Activated T-helper 1 cell treated with anti-CD3 and anti-CD28 coated beads, Interleukin-12 subunit alpha, Interleukin-12 subunit beta, Interleukin-2, Interleukin-4 antibody, amounts not matched to agents 30 ng/mL and 10 ng/mL and 1 ng/mL, durations not matched to agents 14 hours and 24 hours and 36 hours (primary cell): ENCODE data around the gene CDKL5. TPM values are rescaled to one million over a fixed set of nuclear protein-coding genes. Genes with fewer than 3 reads are reported as not detected.
A peak's percentile ranks its signal among the peaks of the same experiment; 100 is the strongest.

Experiments
- DNase-seq: peaks from one replicate; pipeline ENCODE4 v3.0.0; 2021; ENCODE audit warnings: low spot score
- H3K27ac Mint-ChIP-seq: one replicate; pipeline ENCODE4 v1.8.0; 2021; ENCODE audit warnings: mild to moderate bottlenecking, mixed read lengths
- H3K27me3 Mint-ChIP-seq: one replicate; pipeline ENCODE4 v1.8.0; 2022; ENCODE audit warnings: mild to moderate bottlenecking, moderate library complexity, mixed read lengths; ENCODE audit not compliant: insufficient read depth
- H3K36me3 Mint-ChIP-seq: one replicate; pipeline ENCODE4 v1.8.0; 2021; ENCODE audit warnings: low read depth, mixed read lengths
- H3K4me1 Mint-ChIP-seq: one replicate; pipeline ENCODE4 v1.8.0; 2021; ENCODE audit warnings: low read depth, mixed read lengths
- H3K4me3 Mint-ChIP-seq: one replicate; pipeline ENCODE4 v1.8.0; 2021; ENCODE audit warnings: mild to moderate bottlenecking, moderate library complexity, mixed read lengths
- H3K9me3 Mint-ChIP-seq: one replicate; pipeline ENCODE4 v1.8.0; 2021; ENCODE audit warnings: mixed read lengths
- intact Hi-C: fragments of 100-400 bp; cut with micrococcal nuclease; formaldehyde crosslinking; loops from one replicate; pipeline ENCODE4 v1.15.1; 2024
- total RNA-seq: library from RNA; stranded (reverse); gene quantifications from 2 replicates; pipeline ENCODE4 v1.2.3, GENCODE V29; 2022

Gene CDKL5
- total RNA-seq, 1 donor from 2014 or later: 0.73 TPM

DNA sequence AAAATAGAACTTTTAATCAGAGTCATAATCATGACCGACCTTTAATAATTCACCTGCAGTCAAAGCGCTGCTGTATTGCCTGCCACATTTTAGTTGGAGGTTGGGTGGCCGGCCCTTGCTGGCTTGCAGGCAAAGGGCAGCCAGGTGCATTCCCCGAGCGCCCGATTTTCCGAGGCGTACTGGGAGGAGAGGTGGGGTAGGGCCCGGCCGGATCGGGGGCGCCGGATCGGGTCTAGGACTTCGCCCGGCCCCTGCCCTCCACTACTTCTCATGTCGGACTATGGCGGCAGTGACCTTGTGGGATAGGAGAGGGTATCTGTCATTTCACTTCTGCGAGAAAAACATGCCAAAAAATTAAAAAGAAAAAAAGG lies 249.0 kb downstream of the CDKL5 start:
- Mint-ChIP-seq H3K36me3 (no peaks in the 10 kb centered on the region), H3K4me1 (no peaks in the 10 kb centered on the region), H3K9me3 (no peaks in the 10 kb centered on the region), H3K27ac (no peak overlapping the region), H3K27me3 (no peaks in the 10 kb centered on the region), H3K4me3 (peak overlapping the region; percentile 74)
- intact Hi-C loops: loop anchor here (2.0 to 10.0 kb wide), 4 partner anchors 250 to 940 kb away; partner anchors contain the start of genes CDKL5, PDHA1, PHKA2 and SCML1
- DNase-seq: peak; percentile 0

DNA sequence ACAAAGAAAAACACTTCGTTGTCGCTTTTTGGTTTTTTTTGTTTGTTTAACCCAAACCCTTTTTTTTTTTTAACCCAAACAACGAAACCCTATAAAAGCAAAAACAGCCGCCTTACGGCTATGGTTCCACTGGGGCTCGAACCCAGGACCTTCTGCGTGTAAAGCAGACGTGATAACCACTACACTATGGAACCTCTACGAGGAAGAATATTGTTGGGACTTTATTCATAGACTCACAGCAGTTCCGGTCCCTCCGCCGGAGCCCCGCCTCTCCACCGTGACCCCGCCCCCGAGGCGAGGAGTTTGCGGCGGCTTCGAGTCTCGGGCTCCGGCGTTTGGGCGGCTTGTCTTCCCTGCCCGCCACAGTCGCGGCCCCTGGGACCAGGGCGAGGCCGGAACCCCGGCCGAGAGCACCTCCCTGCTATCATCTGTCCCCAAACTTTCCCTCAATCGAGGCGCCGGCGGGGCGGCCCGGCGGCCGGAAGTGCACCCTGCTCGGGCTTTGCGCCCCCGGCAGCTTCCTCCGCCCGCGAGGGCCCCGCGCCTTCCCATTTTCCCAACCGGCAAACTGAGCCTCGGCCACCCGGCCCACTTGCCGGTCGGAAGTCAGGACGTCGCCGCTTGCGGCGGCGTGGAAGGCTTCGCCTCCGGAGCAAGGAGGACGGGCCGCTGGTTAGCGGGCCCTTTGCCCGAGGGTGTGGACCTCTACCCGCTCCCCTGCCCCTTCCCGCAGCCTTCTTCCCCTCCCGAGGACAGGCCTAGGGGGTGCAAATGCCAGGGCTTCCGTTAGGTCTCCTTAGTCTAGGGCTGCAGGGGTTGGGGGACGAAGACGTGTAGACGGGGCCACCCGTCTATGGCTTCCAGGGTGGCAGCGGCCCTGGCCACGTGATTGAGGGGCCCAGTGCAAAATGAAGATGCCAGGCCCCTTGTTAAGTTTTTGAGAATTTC lies 249.7 kb downstream of the CDKL5 start:
- no peaks in the 10 kb centered on the region for H3K27me3 Mint-ChIP-seq
- peak overlapping the region; percentile 74 for H3K4me3 Mint-ChIP-seq
- peak overlapping the region; percentile 52 for H3K27ac Mint-ChIP-seq
- no peaks in the 10 kb centered on the region for H3K36me3 Mint-ChIP-seq
- no peaks in the 10 kb centered on the region for H3K4me1 Mint-ChIP-seq
- H3K9me3 Mint-ChIP-seq: no peaks in the 10 kb centered on the region
- peak; percentile 75 for DNase-seq
- intact Hi-C loops: loop anchor here (1.0 to 10.0 kb wide), 5 partner anchors 211 to 940 kb away; partner anchors contain the start of genes CDKL5, PDHA1, PHKA2 and SCML1

DNA sequence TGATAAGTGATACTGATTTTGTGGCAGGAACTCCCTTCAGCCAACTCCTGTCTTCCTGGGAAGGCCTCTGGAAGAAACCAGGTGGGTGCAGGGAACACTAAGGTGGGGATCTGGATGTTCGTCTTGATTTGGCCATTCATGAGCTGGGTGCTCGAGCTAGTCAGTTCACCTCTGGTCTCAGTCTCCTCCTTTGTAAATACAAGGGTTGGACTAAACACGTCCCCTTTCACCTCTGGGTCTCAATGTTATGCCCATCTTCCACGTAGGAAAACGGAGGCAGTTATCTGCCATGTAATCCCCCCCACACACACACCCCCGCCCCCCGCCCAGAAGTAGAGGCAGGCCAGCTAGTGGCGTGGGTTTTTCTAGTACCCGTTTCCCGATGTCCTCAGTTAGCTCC lies 250.6 kb downstream of the CDKL5 start:
- intact Hi-C loops: loop anchor here (10.0 kb wide), 1 partner anchor 941 kb away; the partner anchor contains the start of gene SCML1

DNA sequence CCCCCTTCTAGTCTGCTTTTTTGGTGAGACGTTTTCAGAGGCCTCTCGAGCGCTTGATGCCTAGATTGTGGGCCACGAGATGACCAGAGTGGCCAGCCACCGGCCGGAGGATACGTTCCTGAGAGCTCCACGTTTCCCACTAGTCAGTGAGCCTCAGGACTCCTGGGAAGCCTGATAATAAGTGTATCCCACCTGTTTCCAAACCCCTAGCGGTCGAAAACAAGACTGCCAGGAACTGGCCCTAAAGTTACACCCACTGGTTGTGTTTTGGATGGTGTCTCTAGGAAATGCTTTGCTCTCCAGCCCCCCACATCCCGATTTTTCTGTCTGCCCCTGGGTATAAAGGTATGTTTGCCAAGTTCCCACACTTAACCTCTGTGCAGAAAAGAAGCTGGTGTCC lies 251.1 kb downstream of the CDKL5 start:
- H3K9me3 Mint-ChIP-seq: no peaks in the 10 kb centered on the region
- no peaks in the 10 kb centered on the region for H3K36me3 Mint-ChIP-seq
- H3K27me3 Mint-ChIP-seq: no peaks in the 10 kb centered on the region
- intact Hi-C loops: loop anchor here (10.0 kb wide), 1 partner anchor 942 kb away; the partner anchor contains the start of gene SCML1
- no peak overlapping the region for H3K27ac Mint-ChIP-seq
- DNase-seq: no peak
- no peaks in the 10 kb centered on the region for H3K4me1 Mint-ChIP-seq
- H3K4me3 Mint-ChIP-seq: no peak overlapping the region

More for the DNA sequence above, 250.6 kb downstream of the CDKL5 start:
- no peaks in the 10 kb centered on the region for H3K9me3 Mint-ChIP-seq
- no peak overlapping the region for H3K27ac Mint-ChIP-seq
- no peaks in the 10 kb centered on the region for H3K4me1 Mint-ChIP-seq
- H3K36me3 Mint-ChIP-seq: no peaks in the 10 kb centered on the region
- no peak for DNase-seq
- no peaks in the 10 kb centered on the region for H3K27me3 Mint-ChIP-seq
- H3K4me3 Mint-ChIP-seq: peak overlapping the region; percentile 30

DNA sequence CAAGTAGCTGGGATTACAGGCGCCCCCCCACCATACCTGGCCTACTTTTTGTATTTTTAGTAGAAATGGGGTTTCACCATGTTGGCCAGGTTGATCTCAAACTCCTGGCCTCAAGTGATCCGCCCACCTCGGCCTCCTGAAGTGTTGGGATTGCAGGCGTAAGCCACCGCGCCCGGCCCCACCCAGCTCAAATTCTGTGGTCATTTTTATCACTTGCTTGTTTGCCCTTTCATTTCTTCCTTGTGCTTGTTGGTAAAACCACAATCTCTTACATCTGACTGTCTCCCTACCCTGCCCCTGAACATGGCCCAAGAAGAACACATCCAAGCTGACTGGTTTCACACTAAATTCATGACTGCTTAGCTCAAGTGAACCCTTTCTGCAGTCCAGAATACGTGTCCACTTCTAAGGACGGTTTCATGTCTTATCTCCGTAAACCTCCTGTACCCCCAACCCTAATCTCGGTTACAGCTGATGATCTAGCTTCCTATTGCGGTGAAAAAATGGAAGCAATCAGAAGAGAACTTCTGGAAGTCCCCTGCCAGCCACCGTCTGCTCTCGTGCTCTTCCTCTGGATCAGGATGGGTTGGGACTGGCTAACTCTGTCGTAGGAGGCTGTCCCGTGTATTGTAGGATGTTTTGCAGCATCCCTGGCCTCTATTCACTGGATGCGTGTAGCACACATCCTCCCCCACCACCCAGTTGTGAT lies 251.9 kb downstream of the CDKL5 start:
- Mint-ChIP-seq H3K9me3 (no peaks in the 10 kb centered on the region), H3K27me3 (no peaks in the 10 kb centered on the region), H3K27ac (no peak overlapping the region), H3K36me3 (no peaks in the 10 kb centered on the region), H3K4me3 (no peak overlapping the region), H3K4me1 (no peaks in the 10 kb centered on the region)
- no peak for DNase-seq
- intact Hi-C loops: loop anchor here (10.0 kb wide), 1 partner anchor 943 kb away; the partner anchor contains the start of gene SCML1

DNA sequence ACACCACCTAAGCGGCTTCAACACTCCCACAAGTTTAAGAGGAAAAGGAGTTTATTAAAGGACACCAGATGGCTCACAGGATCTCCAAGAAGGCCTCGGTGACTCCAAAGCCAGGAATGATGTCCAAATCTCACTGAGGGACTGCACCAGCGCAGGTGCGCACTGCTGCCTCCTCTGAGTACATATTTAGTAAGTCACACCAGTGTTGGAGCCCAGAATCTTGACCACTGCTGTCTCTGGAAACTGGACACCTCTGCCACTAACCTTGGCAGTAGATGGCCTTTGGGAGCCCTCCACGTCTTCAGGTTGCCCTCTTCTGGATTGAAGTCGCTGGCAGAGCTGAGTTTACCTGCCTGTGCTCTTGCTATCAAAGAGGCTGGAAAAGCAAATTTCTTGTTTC lies 256.6 kb downstream of the CDKL5 start:
- no peak overlapping the region for H3K27ac Mint-ChIP-seq
- H3K4me3 Mint-ChIP-seq: no peak overlapping the region
- no peaks in the 10 kb centered on the region for H3K9me3 Mint-ChIP-seq
- H3K27me3 Mint-ChIP-seq: peaks cover 1% of the 10 kb centered on the region
- DNase-seq: no peak
- H3K4me1 Mint-ChIP-seq: no peaks in the 10 kb centered on the region
- no peaks in the 10 kb centered on the region for H3K36me3 Mint-ChIP-seq
- intact Hi-C loops: no loop called here

DNA sequence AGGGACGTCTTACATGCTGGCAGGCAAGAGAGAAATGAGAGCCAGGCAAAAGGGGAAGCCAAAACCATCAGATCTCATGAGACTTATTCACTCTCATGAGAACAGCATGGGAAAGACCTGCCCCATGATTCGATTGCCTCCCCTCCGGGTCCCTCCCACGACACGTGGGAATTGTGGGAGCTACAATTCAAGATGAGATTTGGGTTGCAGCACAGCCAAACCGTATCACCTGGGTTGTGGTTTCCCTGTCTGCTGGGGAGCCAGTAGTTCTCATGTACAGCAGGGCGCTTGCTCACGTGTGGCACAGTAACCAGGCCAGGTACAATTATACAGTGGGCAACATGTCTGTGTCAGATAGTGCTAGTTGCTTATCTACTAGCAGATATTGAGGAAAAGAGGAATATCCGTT lies 257.6 kb downstream of the CDKL5 start:
- no peaks in the 10 kb centered on the region for H3K4me1 Mint-ChIP-seq
- H3K4me3 Mint-ChIP-seq: no peak overlapping the region
- DNase-seq: no peak

DNA sequence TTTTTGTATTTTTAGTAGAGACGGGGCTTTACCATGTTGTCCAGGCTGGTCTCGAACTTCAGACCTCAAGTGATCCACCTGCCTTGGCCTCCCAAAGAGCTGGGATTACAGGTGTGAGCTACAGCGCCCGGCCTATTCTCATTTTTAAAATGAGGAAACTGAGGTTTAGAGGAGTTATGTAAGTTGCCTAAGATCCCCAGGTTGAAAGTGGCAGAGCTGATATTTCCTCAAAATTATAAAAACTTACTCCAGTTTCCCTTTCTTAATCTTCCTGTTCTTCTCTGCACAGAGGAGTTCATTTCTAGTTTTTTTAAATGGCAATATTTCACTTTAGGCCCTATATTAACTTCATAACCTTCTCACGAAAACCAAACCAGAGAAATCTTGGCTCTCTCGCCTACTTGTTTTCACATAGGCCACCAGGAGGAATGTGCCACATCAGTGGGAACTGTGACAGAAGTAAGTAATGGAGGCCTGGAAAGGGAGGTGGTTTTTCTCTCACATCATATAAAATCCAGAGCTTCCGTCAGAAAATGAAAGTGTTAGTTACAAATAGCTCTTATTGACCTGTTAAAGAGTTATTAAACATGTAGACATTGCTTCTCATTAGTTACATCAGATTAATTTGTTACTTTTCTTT lies 262.6 kb downstream of the CDKL5 start:
- no peaks in the 10 kb centered on the region for H3K27me3 Mint-ChIP-seq
- no peak overlapping the region for H3K4me3 Mint-ChIP-seq
- no peaks in the 10 kb centered on the region for H3K4me1 Mint-ChIP-seq
- no peaks in the 10 kb centered on the region for H3K36me3 Mint-ChIP-seq
- DNase-seq: no peak
- no peaks in the 10 kb centered on the region for H3K9me3 Mint-ChIP-seq
- no peak overlapping the region for H3K27ac Mint-ChIP-seq
- intact Hi-C loops: no loop called here

More for the DNA sequence above, 257.6 kb downstream of the CDKL5 start:
- Mint-ChIP-seq H3K36me3 (no peaks in the 10 kb centered on the region), H3K27me3 (peaks cover 1% of the 10 kb centered on the region), H3K27ac (no peak overlapping the region), H3K9me3 (no peaks in the 10 kb centered on the region)
- intact Hi-C loops: no loop called here

DNA sequence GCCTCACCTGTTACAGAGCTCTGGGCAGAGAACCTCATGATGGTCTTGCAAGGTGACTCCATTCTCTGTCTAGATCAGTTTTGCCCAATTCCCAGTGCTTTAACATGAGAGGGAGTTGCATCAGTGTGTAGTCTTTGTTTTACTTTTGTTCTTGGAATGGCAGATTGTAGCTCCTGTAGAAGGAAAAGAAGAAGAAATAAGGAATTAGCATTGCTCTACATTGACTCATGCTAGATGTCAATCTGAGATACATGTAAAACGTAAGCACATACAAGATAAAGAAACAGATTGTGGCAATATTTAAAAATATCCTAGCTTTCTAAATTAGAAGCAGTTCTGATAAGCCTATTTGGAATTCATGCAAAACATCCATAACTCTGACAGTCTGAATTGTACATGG lies 266.0 kb downstream of the CDKL5 start:
- Mint-ChIP-seq H3K27ac (no peak overlapping the region), H3K9me3 (no peaks in the 10 kb centered on the region), H3K36me3 (no peaks in the 10 kb centered on the region), H3K4me1 (no peaks in the 10 kb centered on the region), H3K4me3 (no peak overlapping the region), H3K27me3 (no peaks in the 10 kb centered on the region)
- no peak for DNase-seq
- intact Hi-C loops: no loop called here

DNA sequence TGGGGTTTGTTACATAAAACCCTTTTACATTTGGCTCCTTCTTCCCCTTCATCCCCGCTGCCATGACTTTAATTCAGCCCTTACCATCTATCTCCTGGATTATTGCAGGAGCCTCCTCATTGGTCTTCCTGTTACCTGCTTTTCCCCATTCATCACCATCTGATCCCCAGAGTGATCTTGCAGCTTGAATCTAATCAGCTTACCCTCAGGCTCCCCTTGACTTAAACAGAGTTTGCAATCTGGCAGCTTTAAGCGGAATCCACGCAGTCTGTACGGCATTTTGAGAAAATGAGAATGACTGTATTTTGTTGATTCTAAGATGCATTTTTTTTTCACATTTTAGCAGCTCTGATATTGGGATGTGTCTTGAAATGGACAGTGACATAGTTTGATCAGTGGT lies 267.1 kb downstream of the CDKL5 start:
- intact Hi-C loops: no loop called here
- Mint-ChIP-seq H3K4me3 (no peak overlapping the region), H3K9me3 (no peaks in the 10 kb centered on the region), H3K27ac (no peak overlapping the region), H3K4me1 (no peaks in the 10 kb centered on the region), H3K36me3 (no peaks in the 10 kb centered on the region), H3K27me3 (no peaks in the 10 kb centered on the region)
- no peak for DNase-seq

DNA sequence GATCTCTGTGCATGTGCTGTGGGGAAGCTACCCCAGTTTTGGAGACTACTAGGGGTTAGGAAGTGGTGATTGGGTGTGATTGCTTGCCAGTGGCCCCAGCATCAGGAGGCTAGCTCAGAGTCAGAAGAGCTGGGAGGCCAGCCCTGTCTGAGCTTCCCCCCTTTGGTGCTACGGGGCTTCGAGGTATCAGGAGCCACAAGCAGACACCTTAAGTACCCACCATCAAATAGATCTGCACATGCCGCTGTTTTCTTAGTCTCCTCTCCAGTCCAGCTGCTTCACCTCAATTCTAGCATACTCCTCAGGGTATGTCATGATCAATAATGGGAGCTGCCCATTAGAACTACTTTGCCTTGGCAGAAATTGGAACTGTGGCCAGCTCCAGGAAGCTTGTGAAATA lies 271.2 kb downstream of the CDKL5 start:
- H3K27me3 Mint-ChIP-seq: peaks cover 2% of the 10 kb centered on the region
- no peak for DNase-seq
- intact Hi-C loops: no loop called here
- H3K36me3 Mint-ChIP-seq: no peaks in the 10 kb centered on the region
- no peak overlapping the region for H3K27ac Mint-ChIP-seq
- no peaks in the 10 kb centered on the region for H3K9me3 Mint-ChIP-seq
- no peak overlapping the region for H3K4me3 Mint-ChIP-seq
- H3K4me1 Mint-ChIP-seq: no peaks in the 10 kb centered on the region

DNA sequence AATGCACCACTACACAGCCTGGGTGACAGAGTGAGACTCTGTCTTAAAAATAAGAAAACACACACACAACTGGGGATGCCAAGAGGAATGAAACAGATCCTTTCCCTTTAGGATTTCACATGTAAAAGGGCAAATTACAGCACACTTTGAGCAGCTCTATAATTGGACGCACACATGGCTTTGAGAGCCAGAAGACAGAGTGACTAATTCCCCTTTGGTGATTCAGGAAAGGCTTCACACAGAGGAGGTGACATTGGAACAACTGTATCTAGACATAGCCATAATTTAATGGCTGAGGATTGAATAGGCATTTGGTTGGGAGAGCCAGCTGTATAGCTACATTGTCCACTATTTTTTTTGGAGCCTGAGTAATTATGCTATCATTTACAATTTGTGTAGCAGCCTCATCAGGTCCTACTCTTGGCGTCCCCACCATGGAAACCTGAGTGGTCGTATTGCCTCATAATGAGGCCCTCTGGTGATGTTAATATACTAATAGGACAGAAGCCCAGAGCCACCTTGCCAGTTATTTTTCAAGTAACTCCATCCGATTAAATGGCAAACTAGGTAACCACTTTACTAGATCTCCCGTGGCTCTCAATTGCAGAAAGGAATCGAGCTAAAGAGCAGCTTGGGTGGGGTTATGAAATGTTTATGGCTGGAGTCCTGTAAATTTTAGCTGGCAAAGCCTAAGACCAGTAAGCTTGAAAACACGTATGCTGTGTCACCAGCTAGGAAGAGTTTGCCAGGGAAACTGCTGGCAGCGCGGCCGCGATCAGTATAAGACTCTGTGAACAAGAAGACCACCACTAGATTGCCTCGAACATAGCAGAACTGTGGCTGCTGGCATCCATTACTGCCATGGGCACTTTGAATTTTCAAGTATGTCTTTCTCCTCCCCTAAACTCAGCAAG lies 273.6 kb downstream of the CDKL5 start:
- Mint-ChIP-seq H3K27me3 (peaks cover 2% of the 10 kb centered on the region), H3K36me3 (no peaks in the 10 kb centered on the region), H3K27ac (no peak overlapping the region), H3K9me3 (no peaks in the 10 kb centered on the region), H3K4me3 (no peak overlapping the region), H3K4me1 (no peaks in the 10 kb centered on the region)
- intact Hi-C loops: no loop called here
- no peak for DNase-seq
